Loucy (cell line): ENCODE results near the gene ZDHHC8.

Experiments
- EZH2phosphoT487 ChIP-seq: fragments of 200-600 bp; IDR thresholded peaks from 2 replicates; pipeline ENCODE4 v1.6.1; 2018; ENCODE audit warnings: antibody characterized with exemption, mild to moderate bottlenecking, moderate library complexity, borderline replicate concordance
- TF ChIP-seq, protein P1 (sequence below): fragments of 200-600 bp; sonication (generic); conservative IDR thresholded peaks from 2 replicates; pipeline ENCODE4 v1.5.1; 2014; ENCODE audit warnings: mild to moderate bottlenecking, antibody characterized with exemption, low read length

DNA sequence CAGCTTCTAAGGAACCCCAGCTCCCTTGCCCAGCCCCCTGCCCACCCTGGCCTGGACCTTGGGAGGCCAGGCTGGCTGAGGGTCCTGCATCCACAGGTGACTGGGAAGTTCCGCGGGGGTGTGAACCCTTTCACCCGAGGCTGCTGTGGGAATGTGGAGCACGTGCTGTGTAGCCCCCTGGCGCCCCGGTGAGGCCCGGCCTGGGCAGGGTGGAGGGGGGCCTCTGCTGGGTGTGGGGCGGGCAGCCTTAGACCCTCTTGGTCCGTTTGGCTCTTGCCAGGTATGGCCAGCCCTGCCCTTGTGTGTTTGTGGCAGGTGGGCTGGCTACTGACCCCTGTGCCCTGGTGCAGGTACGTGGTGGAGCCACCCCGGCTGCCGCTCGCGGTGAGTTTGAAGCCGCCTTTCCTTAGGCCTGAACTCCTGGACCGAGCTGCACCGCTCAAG is 8.9 kb downstream of the ZDHHC8 start:
- TF ChIP-seq, protein P1, sequence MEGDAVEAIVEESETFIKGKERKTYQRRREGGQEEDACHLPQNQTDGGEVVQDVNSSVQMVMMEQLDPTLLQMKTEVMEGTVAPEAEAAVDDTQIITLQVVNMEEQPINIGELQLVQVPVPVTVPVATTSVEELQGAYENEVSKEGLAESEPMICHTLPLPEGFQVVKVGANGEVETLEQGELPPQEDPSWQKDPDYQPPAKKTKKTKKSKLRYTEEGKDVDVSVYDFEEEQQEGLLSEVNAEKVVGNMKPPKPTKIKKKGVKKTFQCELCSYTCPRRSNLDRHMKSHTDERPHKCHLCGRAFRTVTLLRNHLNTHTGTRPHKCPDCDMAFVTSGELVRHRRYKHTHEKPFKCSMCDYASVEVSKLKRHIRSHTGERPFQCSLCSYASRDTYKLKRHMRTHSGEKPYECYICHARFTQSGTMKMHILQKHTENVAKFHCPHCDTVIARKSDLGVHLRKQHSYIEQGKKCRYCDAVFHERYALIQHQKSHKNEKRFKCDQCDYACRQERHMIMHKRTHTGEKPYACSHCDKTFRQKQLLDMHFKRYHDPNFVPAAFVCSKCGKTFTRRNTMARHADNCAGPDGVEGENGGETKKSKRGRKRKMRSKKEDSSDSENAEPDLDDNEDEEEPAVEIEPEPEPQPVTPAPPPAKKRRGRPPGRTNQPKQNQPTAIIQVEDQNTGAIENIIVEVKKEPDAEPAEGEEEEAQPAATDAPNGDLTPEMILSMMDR, result no peak
- TF ChIP-seq EZH2phosphoT487, result no peak
